Naive thymus-derived CD4-positive, alpha-beta T cell (primary cell): ENCODE measurements around the gene EZH2. TPM values are rescaled to one million over a fixed set of nuclear protein-coding genes. Genes with fewer than 3 reads are reported as not detected.

Experiments used
- ATAC-seq: fragments of 150-1000 bp; cut with Tn5 transposase; 2 replicates; pipeline ENCODE4 v1.10.0; 2021; ENCODE audit warnings: mild to moderate bottlenecking, moderate library complexity
- CTCF ChIA-PET: fragments of 350-600 bp; sonication (Branson Sonifier 250); formaldehyde crosslinking; loops from one replicate; lab custom pipeline; 2021; ENCODE audit warnings: antibody characterized with exemption; lab: Charles Lee
- POLR2A ChIA-PET: fragments of 350-600 bp; sonication (Branson Sonifier 250); formaldehyde crosslinking; loops from one replicate; lab custom pipeline; 2021; ENCODE audit warnings: antibody characterized with exemption, inconsistent platforms; lab: Charles Lee
- DNase-seq, 9 donors: peaks; one replicate each; pipeline versions ENCODE4 v3.0.0 to v3.0.0-alpha.2; 2020 to 2022; ENCODE audit warnings: mixed read lengths in 1 of 9
- H3K27ac ChIP-seq: one replicate; pipeline ENCODE4 v1.7.0; 2013; ENCODE audit warnings: mild to moderate bottlenecking, low read depth, low read length, moderate library complexity
- H3K27me3 ChIP-seq, 2 donors: one replicate each; pipeline ENCODE4 v1.7.0; 2013; ENCODE audit warnings: low read length in 2 of 2, mild to moderate bottlenecking in 2 of 2, moderate library complexity in 2 of 2; ENCODE audit not compliant: control insufficient read depth in 2 of 2, insufficient read depth in 2 of 2
- H3K36me3 ChIP-seq, 3 experiments: 1 replicate in 2 of 3; 2 replicates in 1 of 3; pipeline ENCODE4 v1.7.0; 2013; ENCODE audit warnings: low read length in 3 of 3, mild to moderate bottlenecking in 3 of 3, moderate library complexity in 1 of 3; ENCODE audit not compliant: insufficient read depth in 3 of 3, control insufficient read depth in 2 of 3
- H3K4me1 ChIP-seq, 2 donors: one replicate each; pipeline ENCODE4 v1.7.0; 2013; ENCODE audit warnings: low read length in 2 of 2, mild to moderate bottlenecking in 2 of 2, moderate library complexity in 1 of 2; ENCODE audit not compliant: control insufficient read depth in 2 of 2, insufficient read depth in 2 of 2
- H3K4me3 ChIP-seq: 2 replicates; pipeline ENCODE4 v1.7.0; 2013; ENCODE audit warnings: mild to moderate bottlenecking, low read length
- H3K9me3 ChIP-seq, 3 experiments: 1 replicate in 2 of 3; 2 replicates in 1 of 3; pipeline ENCODE4 v1.7.0; 2013; ENCODE audit warnings: low read length in 3 of 3; ENCODE audit not compliant: control insufficient read depth in 2 of 3
- H3K27ac Mint-ChIP-seq, 9 donors: one replicate each; pipeline ENCODE4 v1.8.0; 2020 to 2022; ENCODE audit warnings: mixed read lengths in 9 of 9, mild to moderate bottlenecking in 8 of 9, moderate library complexity in 5 of 9, inconsistent platforms in 2 of 9
- H3K27me3 Mint-ChIP-seq, 5 donors: one replicate each; pipeline ENCODE4 v1.8.0; 2021 to 2022; ENCODE audit warnings: mixed read lengths in 5 of 5, mild to moderate bottlenecking in 1 of 5
- H3K36me3 Mint-ChIP-seq, 5 donors: one replicate each; pipeline ENCODE4 v1.8.0; 2020 to 2022; ENCODE audit warnings: mixed read lengths in 5 of 5, mild to moderate bottlenecking in 3 of 5, inconsistent platforms in 1 of 5
- H3K4me1 Mint-ChIP-seq, 7 donors: one replicate each; pipeline ENCODE4 v1.8.0; 2020 to 2022; ENCODE audit warnings: mixed read lengths in 7 of 7, mild to moderate bottlenecking in 3 of 7, inconsistent platforms in 1 of 7
- H3K4me3 Mint-ChIP-seq, 10 donors: one replicate each; pipeline ENCODE4 v1.8.0; 2020 to 2022; ENCODE audit warnings: mild to moderate bottlenecking in 10 of 10, mixed read lengths in 10 of 10, moderate library complexity in 6 of 10, inconsistent platforms in 2 of 10
- H3K9me3 Mint-ChIP-seq, 11 donors: one replicate each; pipeline ENCODE4 v1.8.0; 2020 to 2022; ENCODE audit warnings: mixed read lengths in 11 of 11, mild to moderate bottlenecking in 4 of 11, inconsistent platforms in 1 of 11, moderate library complexity in 1 of 11
- intact Hi-C, 2 donors: fragments of 100-400 bp; cut with micrococcal nuclease; formaldehyde crosslinking; loops; one replicate each; pipeline ENCODE4 v1.15.1; 2023
- polyA plus RNA-seq, 2 donors: library from polyadenylated mRNA; unstranded; fragments of 300-500 nt; fragmentation: Illumina TruSeq; gene quantifications; one replicate each; pipeline ENCODE4 v1.2.3, GENCODE V29; 2021
- total RNA-seq, 6 experiments: library from RNA in 5 of 6; stranded (reverse) in 5 of 6; gene quantifications; 1 replicate in 5 of 6; 2 replicates in 1 of 6; pipeline ENCODE4 v1.2.3 and lab custom pipeline; 2021 to 2026

The EZH2 gene
- total and polyA plus RNA-seq, 7 experiments from 2014 or later, result 2.2 to 73.3 (median 8.9) TPM

DNA sequence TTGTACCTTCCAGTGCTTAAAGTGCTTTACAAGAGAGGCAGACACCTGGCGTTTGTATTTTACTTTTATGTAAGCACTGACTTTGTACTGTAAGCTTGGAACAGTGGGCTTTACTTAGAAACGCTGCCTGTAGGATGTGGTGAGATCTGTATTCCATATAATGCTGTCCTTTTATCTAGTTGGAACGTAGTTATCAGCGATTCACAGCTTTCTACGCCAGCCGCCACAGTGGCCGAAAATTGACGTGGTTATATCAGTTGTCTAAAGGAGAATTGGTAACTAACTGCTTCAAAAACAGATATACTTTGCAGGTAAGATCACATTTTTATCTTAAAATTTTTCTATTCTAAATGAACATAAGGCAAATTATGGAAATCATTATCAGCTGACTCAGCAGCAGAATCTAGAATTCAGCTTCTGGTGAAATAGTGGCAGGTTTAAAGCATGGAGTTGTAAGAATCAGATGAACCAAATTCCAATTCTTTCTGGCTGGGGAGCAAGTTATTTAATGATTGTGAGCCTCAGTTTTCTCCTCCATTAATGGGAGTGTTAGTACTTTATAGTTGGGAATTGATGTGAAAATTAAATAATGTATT lies 93.9 kb downstream of the EZH2 start:
- no peak for ATAC-seq
- ChIA-PET POLR2A (no interaction called here), CTCF (no interaction called here)
- H3K27ac Mint-ChIP-seq, result no peak overlapping the region
- Histone ChIP-seq H3K4me3 (no peak overlapping the region), H3K9me3 (no peaks in the 10 kb centered on the region), H3K27ac (no peak overlapping the region), H3K4me1 (no peaks in the 10 kb centered on the region), H3K36me3 (peaks cover 24 to 80% (median 25%) of the 10 kb centered on the region in 3 experiments), H3K27me3 (no peaks in the 10 kb centered on the region)
- H3K4me1 Mint-ChIP-seq, result peaks cover 0 to 6% (median 0%) of the 10 kb centered on the region in 7 donors
- no peak for DNase-seq
- no peak overlapping the region for H3K4me3 Mint-ChIP-seq
- H3K9me3 Mint-ChIP-seq, result peaks cover 0 to 2% (median 0%) of the 10 kb centered on the region in 11 donors
- peaks cover 19 to 70% (median 42%) of the 10 kb centered on the region in 5 donors for H3K36me3 Mint-ChIP-seq
- no peaks in the 10 kb centered on the region for H3K27me3 Mint-ChIP-seq
- intact Hi-C loops, result no loop called here

- Histone ChIP-seq H3K4me3 (no peak overlapping the region), H3K36me3 (peaks cover 23 to 82% (median 26%) of the 10 kb centered on the region in 3 experiments), H3K27me3 (no peaks in the 10 kb centered on the region), H3K27ac (no peak overlapping the region), H3K9me3 (no peaks in the 10 kb centered on the region), H3K4me1 (no peaks in the 10 kb centered on the region)
- intact Hi-C loops, result no loop called here
- Mint-ChIP-seq H3K4me3 (no peak overlapping the region), H3K36me3 (peaks cover 19 to 68% (median 37%) of the 10 kb centered on the region in 5 donors), H3K9me3 (peaks cover 0 to 2% (median 0%) of the 10 kb centered on the region in 11 donors), H3K4me1 (peaks cover 0 to 6% (median 0%) of the 10 kb centered on the region in 7 donors), H3K27ac (peak overlapping the region in 5 of 9 donors; percentile 3 to 72 (median 34)), H3K27me3 (no peaks in the 10 kb centered on the region)
- POLR2A ChIA-PET, result no interaction called here
- ATAC-seq (no peak), DNase-seq (no peak)
- CTCF ChIA-PET, result no interaction called here
These were observed 94.9 kb downstream of the EZH2 start for GRCh38 chr7:148789220-148789619.

- Mint-ChIP-seq H3K4me1 (peaks cover 0 to 3% (median 0%) of the 10 kb centered on the region in 7 donors), H3K27ac (peak overlapping the region in 3 of 9 donors; percentile 22 to 59 (median 45)), H3K4me3 (no peak overlapping the region), H3K9me3 (no peaks in the 10 kb centered on the region), H3K36me3 (peaks cover 18 to 66% (median 30%) of the 10 kb centered on the region in 5 donors), H3K27me3 (no peaks in the 10 kb centered on the region)
- H3K36me3 ChIP-seq, result peaks cover 21 to 90% (median 33%) of the 10 kb centered on the region in 3 experiments
- CTCF ChIA-PET, result no interaction called here
- no peak for DNase-seq
- intact Hi-C loops, result no loop called here
- no peaks in the 10 kb centered on the region for H3K27me3 ChIP-seq
- no peak overlapping the region for H3K27ac ChIP-seq
- H3K9me3 ChIP-seq, result no peaks in the 10 kb centered on the region
- ATAC-seq, result no peak
- no peak overlapping the region for H3K4me3 ChIP-seq
- H3K4me1 ChIP-seq, result no peaks in the 10 kb centered on the region
- POLR2A ChIA-PET, result interaction anchor here (0.6 kb wide), 1 partner anchor 213 kb away, joined by 3 read pairs; no protein-coding TSS in a partner anchor
These were observed 96.4 kb downstream of the EZH2 start for GRCh38 chr7:148787571-148788295.

DNA sequence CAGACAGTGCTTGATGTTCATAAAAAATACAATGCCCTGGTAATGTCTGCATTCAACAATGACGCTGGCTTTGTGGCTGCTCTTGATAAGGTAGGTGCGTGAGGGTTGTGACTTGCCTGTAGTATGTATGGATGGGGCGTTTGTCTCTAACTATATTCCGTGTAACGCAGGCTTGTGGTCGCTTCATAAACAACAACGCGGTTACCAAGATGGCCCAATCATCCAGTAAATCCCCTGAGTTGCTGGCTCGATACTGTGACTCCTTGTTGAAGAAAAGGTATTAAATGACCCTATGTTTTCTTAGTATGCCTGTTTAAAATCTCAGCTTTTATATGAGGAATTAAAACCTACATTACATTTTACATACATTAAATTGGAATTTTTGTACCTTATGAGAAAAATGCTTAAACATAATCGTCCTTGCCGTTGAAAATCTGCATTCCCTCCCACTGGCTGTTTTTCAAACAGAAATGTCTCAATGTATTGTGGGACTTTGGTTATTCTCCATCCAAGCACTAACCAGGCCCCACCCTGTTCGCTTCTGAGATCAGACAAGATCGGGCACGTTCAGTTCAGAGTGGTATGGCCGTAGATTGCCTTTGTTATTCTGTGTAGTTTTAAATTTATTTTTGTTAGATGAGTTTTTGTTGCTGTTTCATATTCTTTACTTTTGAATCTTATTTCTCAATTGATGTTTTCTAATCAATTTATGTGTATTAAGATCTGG lies 100.1 kb downstream of the EZH2 start:
- ChIA-PET POLR2A (no interaction called here), CTCF (no interaction called here)
- H3K9me3 Mint-ChIP-seq, result peaks cover 0 to 2% (median 0%) of the 10 kb centered on the region in 11 donors
- H3K27ac Mint-ChIP-seq, result peak overlapping the region in 1 of 9 donors; percentile 29
- Histone ChIP-seq H3K27me3 (no peaks in the 10 kb centered on the region), H3K4me3 (no peak overlapping the region), H3K4me1 (no peaks in the 10 kb centered on the region), H3K27ac (no peak overlapping the region), H3K9me3 (no peaks in the 10 kb centered on the region), H3K36me3 (peaks cover 23 to 79% (median 25%) of the 10 kb centered on the region in 3 experiments)
- H3K27me3 Mint-ChIP-seq, result no peaks in the 10 kb centered on the region
- H3K4me1 Mint-ChIP-seq, result peaks cover 0 to 14% (median 4%) of the 10 kb centered on the region in 7 donors
- intact Hi-C loops, result loop anchor here in 1 of 2 donors (2.0 kb wide), 1 partner anchor 15 kb away; no protein-coding TSS in a partner anchor
- DNase-seq (no peak), ATAC-seq (no peak)
- peaks cover 11 to 60% (median 33%) of the 10 kb centered on the region in 5 donors for H3K36me3 Mint-ChIP-seq
- no peak overlapping the region for H3K4me3 Mint-ChIP-seq

DNA sequence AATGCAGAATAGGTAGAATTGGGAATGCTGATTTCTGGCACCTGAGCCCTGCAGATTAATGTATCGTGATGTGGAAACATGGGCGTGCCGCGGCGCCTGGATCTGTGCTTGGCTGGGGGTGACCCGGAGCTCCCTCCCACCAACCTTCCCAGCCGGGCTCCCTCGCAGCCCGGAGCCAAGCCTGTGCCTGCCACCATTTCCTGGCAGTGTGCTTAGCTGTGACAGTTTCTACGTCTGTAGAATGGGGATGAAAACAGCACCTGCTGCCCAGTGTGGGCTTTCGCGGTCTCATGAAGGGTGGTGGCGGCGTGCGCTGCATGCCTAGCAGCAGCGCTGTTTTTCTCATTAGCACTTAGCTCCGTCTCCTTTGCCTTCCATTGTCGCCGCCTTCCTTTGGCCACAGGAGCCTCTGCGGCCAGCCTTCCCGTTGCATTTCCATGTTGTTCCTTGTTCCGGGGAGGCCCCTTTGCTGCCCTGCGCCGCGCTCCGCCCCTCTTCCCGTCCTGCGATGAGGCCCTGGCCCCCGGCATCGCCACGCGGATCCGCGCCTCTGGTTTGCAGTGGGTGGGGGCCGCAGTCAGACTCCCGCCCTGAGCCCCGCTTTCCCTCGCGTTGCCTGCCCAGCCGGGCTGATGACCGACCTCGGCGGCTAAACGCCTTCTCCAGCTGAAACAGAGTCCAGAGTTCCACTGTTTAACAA lies 101.2 kb downstream of the EZH2 start:
- Histone ChIP-seq H3K27me3 (no peaks in the 10 kb centered on the region), H3K4me3 (no peak overlapping the region), H3K36me3 (peaks cover 15 to 79% (median 16%) of the 10 kb centered on the region in 3 experiments), H3K9me3 (no peaks in the 10 kb centered on the region), H3K27ac (no peak overlapping the region), H3K4me1 (no peaks in the 10 kb centered on the region)
- Mint-ChIP-seq H3K36me3 (peaks cover 10 to 60% (median 32%) of the 10 kb centered on the region in 5 donors), H3K27ac (no peak overlapping the region), H3K27me3 (no peaks in the 10 kb centered on the region), H3K9me3 (peaks cover 0 to 2% (median 0%) of the 10 kb centered on the region in 11 donors), H3K4me3 (no peak overlapping the region), H3K4me1 (peaks cover 0 to 15% (median 8%) of the 10 kb centered on the region in 7 donors)
- DNase-seq (no peak), ATAC-seq (no peak)
- intact Hi-C loops, result loop anchor here in 1 of 2 donors (2.0 kb wide), 1 partner anchor 14 kb away; no protein-coding TSS in a partner anchor
- ChIA-PET CTCF (interaction anchor here (0.7 kb wide), 1 partner anchor 9 kb away, joined by 3 read pairs; no protein-coding TSS in a partner anchor), POLR2A (interaction anchor here (0.6 to 1.3 kb wide), 2 partner anchors 83 to 789 kb away, joined by 3 read pairs; no protein-coding TSS in a partner anchor)

DNA sequence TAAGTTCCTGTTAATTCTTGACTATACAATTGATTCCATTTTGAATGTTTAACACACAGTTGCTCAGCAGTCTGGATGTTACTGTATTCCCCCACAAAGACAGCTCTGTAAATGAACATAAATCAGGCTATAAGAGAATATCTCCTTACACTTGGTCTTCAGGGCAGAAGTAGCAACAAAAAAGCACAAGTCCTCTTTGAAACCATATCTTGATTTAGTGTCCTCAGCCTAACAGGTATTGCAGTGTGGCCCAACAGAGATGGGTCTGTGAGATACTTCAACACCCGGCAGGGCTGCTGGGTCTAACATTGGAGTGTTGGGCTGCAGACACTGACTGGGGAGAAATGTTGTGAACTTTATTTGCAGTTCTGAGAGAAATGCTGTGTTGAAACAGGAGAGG lies 109.6 kb downstream of the EZH2 start:
- H3K27ac ChIP-seq, result no peak overlapping the region

More for the DNA sequence above, 109.6 kb downstream of the EZH2 start:
- H3K36me3 ChIP-seq, result peaks cover 0 to 40% (median 0%) of the 10 kb centered on the region in 3 experiments
- H3K4me3 ChIP-seq, result no peak overlapping the region
- Mint-ChIP-seq H3K36me3 (peaks cover 14 to 33% (median 26%) of the 10 kb centered on the region in 5 donors), H3K4me3 (no peak overlapping the region), H3K27me3 (no peaks in the 10 kb centered on the region), H3K4me1 (peaks cover 31 to 53% (median 42%) of the 10 kb centered on the region in 7 donors), H3K9me3 (no peaks in the 10 kb centered on the region), H3K27ac (peak overlapping the region in 8 of 9 donors; percentile 17 to 90 (median 68))
- no peaks in the 10 kb centered on the region for H3K27me3 ChIP-seq
- CTCF ChIA-PET, result interaction anchor here (0.6 to 1.5 kb wide), 3 partner anchors 9 to 192 kb away, joined by 3 to 5 read pairs (median 4); no protein-coding TSS in a partner anchor
- no peak for DNase-seq
- H3K4me1 ChIP-seq, result peaks cover 18 to 19% of the 10 kb centered on the region in 2 donors
- ATAC-seq, result no peak
- intact Hi-C loops, result loop anchor here (5.0 to 10.0 kb wide), 4 partner anchors 72 to 200 kb away; no protein-coding TSS in a partner anchor
- POLR2A ChIA-PET, result no interaction called here
- H3K9me3 ChIP-seq, result no peaks in the 10 kb centered on the region
